ENCODE results near the gene ITM2B. TPM values are rescaled to one million over a fixed set of nuclear protein-coding genes. Genes with fewer than 3 reads are reported as not detected.

ITM2B gene
- total and polyA plus RNA-seq, 10 of the 15 experiments (the other 5 are each of a cell fraction or from before 2014, with no cell fraction given) = 2.5 to 18.1 (median 4.9) TPM

GRCh38 chr13:48316826-48317510 lies 84.0 kb downstream of the ITM2B start:
- POLR2A ChIA-PET = no interaction called here

More at GRCh38 chr13:48316826-48317510, 84.0 kb downstream of the ITM2B start:
- FAIRE-seq (no peak), ATAC-seq (no peak; the same call in 1 of the 3 replicates), DNase-seq (ENCODE audit: low read depth, low spot score) (no peak)
- Histone ChIP-seq H4K20me1 (ENCODE audit: control insufficient read depth, insufficient read depth) (no peaks in the 10 kb centered on the region), H3K4me3 (no peak overlapping the region), H3K4me2 (ENCODE audit: control insufficient read depth, insufficient read depth) (no peak overlapping the region), H3K27me3 (replicated peaks in 1 of 2; ENCODE audit: control insufficient read depth in 2 of 2, insufficient read depth in 2 of 2, low read length in 1 of 2) (peaks cover 0 to 2% of the 10 kb centered on the region in 2 experiments; a peak in 1 of 4 replicates), H3K9ac (ENCODE audit: control insufficient read depth, insufficient read depth, low read length) (no peak overlapping the region), H3K9me3 (replicated peaks; ENCODE audit: control insufficient read depth, insufficient read depth, low read length) (peaks cover 33% of the 10 kb centered on the region; the same call in 2 of the 3 replicates), H3K27ac (ENCODE audit: control insufficient read depth, insufficient read depth) (no peak overlapping the region), H3K36me3 (ENCODE audit: control insufficient read depth in 2 of 2, insufficient read depth in 2 of 2, low read length in 1 of 2) (peaks cover 0 to 27% of the 10 kb centered on the region in 2 experiments; a peak in 3 of 4 replicates), H3K4me1 (ENCODE audit: control insufficient read depth, insufficient read depth, low read length) (no peaks in the 10 kb centered on the region), H3K79me2 (ENCODE audit: control insufficient read depth, insufficient read depth, low read length) (no peaks in the 10 kb centered on the region; the same call in 1 of the 2 replicates), H2AFZ (ENCODE audit: control insufficient read depth, low read depth, low read length) (no peak overlapping the region)
- in situ Hi-C loops (cut with MboI) (no loop called here), intact Hi-C loops (cut with micrococcal nuclease; ENCODE audit: unreplicated experiment) (no loop called here)
- WGBS (ENCODE audit: insufficient coverage, insufficient replicate concordance, low lambda C conversion rate, missing lambda C conversion rate) = 98% methylated on average over 42 of the region's 43 CpGs
- SMC1A ChIA-PET (ENCODE audit: uncharacterized antibody, unreplicated experiment) = no interaction called here
- CTCF ChIA-PET = interaction anchor here (1.3 kb wide), 1 partner anchor 17 kb away, joined by 3 read pairs; no protein-coding TSS in a partner anchor
- RAD21 ChIA-PET (ENCODE audit: unreplicated experiment) = no interaction called here
- BruUV-seq (replicated peaks) = no TSS peak
- TF ChIP-seq ATF7 (IDR thresholded peaks at IDR 0.05; ENCODE audit: low read depth) = no peak
- TF ChIP-seq ZBTB33 (IDR thresholded peaks at IDR 0.05) = 0 out of 2 replicates have a peak, but pooled peaks have one; percentile 21
- no peak for TF ChIP-seq YBX1 (IDR thresholded peaks at IDR 0.05)
- TF ChIP-seq POLR2A (IDR thresholded peaks at IDR 0.05; ENCODE audit: low read depth, low read length) = peak; percentile 33; the same call in 1 of the 2 replicates

Data from GM12878 (cell line).